GM20000 (cell line): Measurements from ENCODE around the gene PAX1.

ENCODE experiments used
- DNase-seq: peaks from one replicate; pipeline ENCODE4 v3.0.0; 2012; ENCODE audit warnings: low spot score
- TF ChIP-seq, protein P1 (sequence below): IDR thresholded peaks from 2 replicates; pipeline ENCODE4 v1.5.1; 2012; ENCODE audit warnings: mild to moderate bottlenecking, control low read depth; ENCODE audit errors: extremely low read depth, missing control alignments

Gene PAX1

GRCh38 chr20:21693322-21693721 lies 12.1 kb upstream of the PAX1 start:
- no peak for DNase-seq
- TF ChIP-seq, protein P1, sequence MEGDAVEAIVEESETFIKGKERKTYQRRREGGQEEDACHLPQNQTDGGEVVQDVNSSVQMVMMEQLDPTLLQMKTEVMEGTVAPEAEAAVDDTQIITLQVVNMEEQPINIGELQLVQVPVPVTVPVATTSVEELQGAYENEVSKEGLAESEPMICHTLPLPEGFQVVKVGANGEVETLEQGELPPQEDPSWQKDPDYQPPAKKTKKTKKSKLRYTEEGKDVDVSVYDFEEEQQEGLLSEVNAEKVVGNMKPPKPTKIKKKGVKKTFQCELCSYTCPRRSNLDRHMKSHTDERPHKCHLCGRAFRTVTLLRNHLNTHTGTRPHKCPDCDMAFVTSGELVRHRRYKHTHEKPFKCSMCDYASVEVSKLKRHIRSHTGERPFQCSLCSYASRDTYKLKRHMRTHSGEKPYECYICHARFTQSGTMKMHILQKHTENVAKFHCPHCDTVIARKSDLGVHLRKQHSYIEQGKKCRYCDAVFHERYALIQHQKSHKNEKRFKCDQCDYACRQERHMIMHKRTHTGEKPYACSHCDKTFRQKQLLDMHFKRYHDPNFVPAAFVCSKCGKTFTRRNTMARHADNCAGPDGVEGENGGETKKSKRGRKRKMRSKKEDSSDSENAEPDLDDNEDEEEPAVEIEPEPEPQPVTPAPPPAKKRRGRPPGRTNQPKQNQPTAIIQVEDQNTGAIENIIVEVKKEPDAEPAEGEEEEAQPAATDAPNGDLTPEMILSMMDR = peak; percentile 24

- DNase-seq = no peak
- TF ChIP-seq, protein P1 = no peak
Observed at GRCh38 chr20:21698494-21699215, 6.8 kb upstream of the PAX1 start.

DNA sequence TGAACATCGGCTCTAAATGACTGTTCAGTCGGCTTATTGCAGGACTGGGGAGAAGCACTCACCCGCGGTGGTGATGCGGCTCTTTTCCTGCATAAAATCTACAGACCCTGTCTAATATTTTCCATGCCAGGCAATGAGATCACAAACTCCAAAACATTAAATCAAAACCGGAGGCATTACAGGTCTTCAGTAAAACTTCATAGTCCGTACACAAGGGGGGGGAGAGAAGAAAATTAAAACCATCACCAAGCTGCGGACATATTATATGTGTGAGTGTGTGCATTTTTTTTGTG lies 6.3 kb upstream of the PAX1 start:
- TF ChIP-seq, protein P1 = no peak
- DNase-seq = no peak

GRCh38 chr20:21701171-21701876 lies 4.1 kb upstream of the PAX1 start:
- TF ChIP-seq, protein P1 = no peak
- no peak for DNase-seq

GRCh38 chr20:21702016-21702415 lies 3.4 kb upstream of the PAX1 start:
- no peak for DNase-seq
- TF ChIP-seq, protein P1 = no peak

GRCh38 chr20:21702553-21703470 lies 2.7 kb upstream of the PAX1 start:
- TF ChIP-seq, protein P1 = peak; percentile 64
- DNase-seq = peak; percentile 55
